Karpas-422 (cell line): Measurements from ENCODE around the gene MARCHF5. TPM values are rescaled to one million over a fixed set of nuclear protein-coding genes. Genes with fewer than 3 reads are reported as not detected.
"Not testable (repeated sequence)": the region's sequence is repeated elsewhere in the genome, so short reads cannot be mapped to it uniquely, and the experiment has no call there.

Source experiments
- DNase-seq: peaks from one replicate; pipeline ENCODE4 v3.0.0-alpha.2; 2015
- H2AFZ ChIP-seq: fragments of 200-600 bp; sonication (generic); 2 replicates; pipeline ENCODE4 v1.6.1; 2014; ENCODE audit warnings: antibody characterized with exemption, low read length, mixed read lengths
- H3K27ac ChIP-seq: fragments of 200-600 bp; sonication (generic); 2 replicates; pipeline ENCODE4 v1.5.1; 2014; ENCODE audit warnings: mild to moderate bottlenecking, low read length, moderate library complexity
- H3K27me3 ChIP-seq: fragments of 200-600 bp; sonication (generic); 2 replicates; pipeline ENCODE4 v1.6.1; 2014; ENCODE audit warnings: low read length, mixed read lengths
- H3K36me3 ChIP-seq: fragments of 200-600 bp; sonication (generic); 2 replicates; pipeline ENCODE4 v1.6.1; 2014; ENCODE audit warnings: low read length, mixed read lengths; ENCODE audit not compliant: insufficient read depth
- H3K4me1 ChIP-seq: fragments of 200-600 bp; sonication (generic); 2 replicates; pipeline ENCODE4 v1.6.1; 2014; ENCODE audit warnings: mild to moderate bottlenecking, low read length, mixed read lengths
- H3K4me2 ChIP-seq: fragments of 200-600 bp; sonication (generic); 2 replicates; pipeline ENCODE4 v1.6.1; 2014; ENCODE audit warnings: low read length, low read depth, mild to moderate bottlenecking; ENCODE audit not compliant: poor library complexity, severe bottlenecking
- H3K4me3 ChIP-seq: fragments of 200-600 bp; sonication (generic); 2 replicates; pipeline ENCODE4 v1.5.1; 2014; ENCODE audit warnings: mild to moderate bottlenecking, antibody characterized with exemption, low read length, mixed read lengths
- H3K79me2 ChIP-seq: fragments of 200-600 bp; sonication (generic); 2 replicates; pipeline ENCODE4 v1.6.1; 2014; ENCODE audit warnings: mild to moderate bottlenecking, low read length, mixed read lengths
- H3K9ac ChIP-seq: fragments of 200-600 bp; sonication (generic); 2 replicates; pipeline ENCODE4 v1.6.0; 2014; ENCODE audit warnings: low read length
- H3K9me2 ChIP-seq: fragments of 200-600 bp; sonication (generic), shearing (Covaris generic); replicated peaks from 2 replicates; pipeline ENCODE4 v1.6.0; 2014; ENCODE audit warnings: mild to moderate bottlenecking, low read length, moderate library complexity; ENCODE audit not compliant: insufficient read depth
- H3K9me3 ChIP-seq: fragments of 300-700, 200-600 bp; sonication (generic); 2 replicates; pipeline ENCODE4 v1.6.1; 2014; ENCODE audit warnings: low read length, mixed read lengths
- H4K20me1 ChIP-seq: fragments of 200-600 bp; sonication (generic); 2 replicates; pipeline ENCODE4 v1.6.1; 2014; ENCODE audit warnings: mild to moderate bottlenecking, antibody characterized with exemption, low read length, low read depth; ENCODE audit not compliant: insufficient read depth
- small RNA-seq: library from RNA; depleted of rRNA; stranded (forward); fragments of <200 nt; gene quantifications from one replicate; pipeline ENCODE3, GENCODE V24; 2014
- total RNA-seq: library from RNA; depleted of rRNA; stranded (reverse); fragments of >200 nt; shearing (Covaris generic); gene quantifications from 2 replicates; pipeline ENCODE4 v1.2.3, GENCODE V29; 2014; ENCODE audit warnings: low replicate concordance; rRNA removed

The MARCHF5 gene
- total RNA-seq, 1 experiment from 2014 or later = 7.6 TPM

GRCh38 chr10:92387289-92387940 lies 96.4 kb downstream of the MARCHF5 start:
- Histone ChIP-seq H2AFZ (no peak overlapping the region), H3K27ac (no peak overlapping the region), H3K79me2 (no peaks in the 10 kb centered on the region), H3K9me3 (no peaks in the 10 kb centered on the region), H3K4me2 (no peak overlapping the region), H3K27me3 (no peaks in the 10 kb centered on the region), H3K4me1 (no peaks in the 10 kb centered on the region), H3K9ac (no peak overlapping the region), H3K4me3 (no peak overlapping the region), H3K9me2 (no peaks in the 10 kb centered on the region), H3K36me3 (no peaks in the 10 kb centered on the region), H4K20me1 (no peaks in the 10 kb centered on the region)
- DNase-seq = peak; percentile 74

DNA sequence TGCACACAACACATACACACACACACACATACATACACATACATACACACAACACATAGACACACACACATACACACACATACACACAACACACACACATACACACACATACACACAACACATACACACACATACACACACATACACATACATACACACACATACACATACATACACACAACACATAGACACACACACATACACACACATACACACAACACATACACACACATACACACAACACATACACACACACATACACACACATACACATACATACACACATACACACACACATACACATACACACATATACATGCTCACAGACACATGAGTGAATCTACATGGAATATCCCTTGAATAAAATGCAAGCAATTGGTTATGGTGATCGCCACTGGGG lies 102.2 kb downstream of the MARCHF5 start:
- not testable (repeated sequence) for H4K20me1 ChIP-seq, H3K4me1 ChIP-seq, H3K9me2 ChIP-seq, H3K9ac ChIP-seq, H3K4me3 ChIP-seq, H3K4me2 ChIP-seq, H3K27ac ChIP-seq, H3K9me3 ChIP-seq, DNase-seq, H3K27me3 ChIP-seq, H3K36me3 ChIP-seq, H2AFZ ChIP-seq, H3K79me2 ChIP-seq

- no peak for DNase-seq
- H3K4me3 ChIP-seq = no peak overlapping the region
Measured at GRCh38 chr10:92395271-92395670, 104.3 kb downstream of the MARCHF5 start.

GRCh38 chr10:92402234-92402633 lies 111.3 kb downstream of the MARCHF5 start:
- not testable (repeated sequence) for H3K36me3 ChIP-seq, H4K20me1 ChIP-seq, H3K4me2 ChIP-seq, H3K9me2 ChIP-seq, H3K79me2 ChIP-seq, H3K27me3 ChIP-seq, H3K4me1 ChIP-seq, H3K4me3 ChIP-seq, DNase-seq, H3K9ac ChIP-seq, H3K9me3 ChIP-seq, H2AFZ ChIP-seq, H3K27ac ChIP-seq

More at GRCh38 chr10:92395271-92395670, 104.3 kb downstream of the MARCHF5 start:
- Histone ChIP-seq H3K27ac (no peak overlapping the region), H3K9me2 (no peaks in the 10 kb centered on the region), H3K9ac (no peak overlapping the region), H3K4me1 (no peaks in the 10 kb centered on the region), H3K36me3 (no peaks in the 10 kb centered on the region), H2AFZ (no peak overlapping the region), H3K79me2 (no peaks in the 10 kb centered on the region), H3K9me3 (no peaks in the 10 kb centered on the region), H3K4me2 (no peak overlapping the region), H3K27me3 (no peaks in the 10 kb centered on the region), H4K20me1 (no peaks in the 10 kb centered on the region)

Small RNA genes within 50 kb of the gene (small RNA-seq; reads per million reads assigned to genes)
- gene RF00019 (not detected), gene RNY3P12 (not detected)

Other genes with a start within 250 kb of the MARCHF5 start
- gene CPEB3, start 89 bp upstream of the MARCHF5 start, total RNA-seq = 3.0 and 6.0 TPM in 2 replicates